Activated CD4-positive, alpha-beta T cell treated with anti-CD3 and anti-CD28 coated beads, Interleukin-2, amount 10 ng/mL, durations not matched to agents 24 days and 14 days (primary cell): ENCODE data around the gene SLC35E2B. TPM values are rescaled to one million over a fixed set of nuclear protein-coding genes. Genes with fewer than 3 reads are reported as not detected.
A peak's percentile ranks its signal among the peaks of the same experiment; 100 is the strongest.
"Not testable (repeated sequence)": the region's sequence is repeated elsewhere in the genome, so short reads cannot be mapped to it uniquely, and the experiment has no call there.

Experiments
- DNase-seq: peaks from one replicate; pipeline ENCODE4 v3.0.0; 2022
- H3K27ac Mint-ChIP-seq: one replicate; pipeline ENCODE4 v1.8.0; 2022; ENCODE audit warnings: mild to moderate bottlenecking, mixed read lengths
- H3K27me3 Mint-ChIP-seq: one replicate; pipeline ENCODE4 v1.8.0; 2022; ENCODE audit warnings: mixed read lengths
- H3K36me3 Mint-ChIP-seq: one replicate; pipeline ENCODE4 v1.8.0; 2022; ENCODE audit warnings: low read depth, mild to moderate bottlenecking, mixed read lengths
- H3K4me1 Mint-ChIP-seq: one replicate; pipeline ENCODE4 v1.8.0; 2021; ENCODE audit warnings: mixed read lengths
- H3K4me3 Mint-ChIP-seq: one replicate; pipeline ENCODE4 v1.8.0; 2022; ENCODE audit warnings: mild to moderate bottlenecking, moderate library complexity, mixed read lengths
- H3K9me3 Mint-ChIP-seq: one replicate; pipeline ENCODE4 v1.8.0; 2021; ENCODE audit warnings: mixed read lengths
- intact Hi-C: fragments of 100-400 bp; cut with micrococcal nuclease; formaldehyde crosslinking; loops from one replicate; pipeline ENCODE4 v1.15.1; 2023
- total RNA-seq: library from RNA; stranded (reverse); gene quantifications from 2 replicates; pipeline ENCODE4 v1.2.3, GENCODE V29; 2022

Gene SLC35E2B
- total RNA-seq, 1 donor from 2014 or later, result 40.3 TPM

- H3K27me3 Mint-ChIP-seq, result peaks cover 3% of the 10 kb centered on the region
- peaks cover 29% of the 10 kb centered on the region for H3K36me3 Mint-ChIP-seq
- DNase-seq, result peak; percentile 48
- H3K27ac Mint-ChIP-seq, result no peak overlapping the region
- intact Hi-C loops, result no loop called here
- H3K4me3 Mint-ChIP-seq, result no peak overlapping the region
- no peaks in the 10 kb centered on the region for H3K9me3 Mint-ChIP-seq
- H3K4me1 Mint-ChIP-seq, result peaks cover 8% of the 10 kb centered on the region
Measured at GRCh38 chr1:1721201-1721600, 28.6 kb upstream of the SLC35E2B start.

GRCh38 chr1:1715109-1715883 lies 22.7 kb upstream of the SLC35E2B start:
- H3K36me3 Mint-ChIP-seq, result peaks cover 28% of the 10 kb centered on the region
- H3K9me3 Mint-ChIP-seq, intact Hi-C loops, H3K27me3 Mint-ChIP-seq, H3K4me3 Mint-ChIP-seq, H3K27ac Mint-ChIP-seq, H3K4me1 Mint-ChIP-seq: not testable (repeated sequence)
- DNase-seq, result peak; percentile 46

DNA sequence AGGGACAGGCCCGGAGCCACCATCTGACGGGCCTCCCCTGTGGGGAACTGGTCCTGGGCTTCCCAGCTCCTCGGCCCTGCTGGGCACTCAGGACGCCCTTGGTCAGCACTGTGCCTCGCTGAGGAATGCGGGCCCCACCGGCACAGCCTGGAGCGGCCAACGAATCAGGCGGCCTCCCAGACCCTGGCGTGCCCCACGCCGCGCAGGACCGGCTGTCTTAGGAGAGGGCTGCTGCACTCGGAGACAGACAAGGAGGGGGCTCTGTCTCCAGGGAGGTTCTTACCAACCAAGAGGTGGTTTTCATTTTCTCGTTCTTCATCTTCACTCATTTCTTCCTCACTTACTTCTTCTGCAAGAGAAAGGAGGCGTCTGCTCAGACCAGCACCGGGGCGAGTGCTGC lies 15.3 kb upstream of the SLC35E2B start:
- H3K27ac Mint-ChIP-seq, intact Hi-C loops, H3K9me3 Mint-ChIP-seq, H3K4me3 Mint-ChIP-seq, H3K36me3 Mint-ChIP-seq, H3K4me1 Mint-ChIP-seq, H3K27me3 Mint-ChIP-seq: not testable (repeated sequence)
- DNase-seq, result peak; percentile 39

DNA sequence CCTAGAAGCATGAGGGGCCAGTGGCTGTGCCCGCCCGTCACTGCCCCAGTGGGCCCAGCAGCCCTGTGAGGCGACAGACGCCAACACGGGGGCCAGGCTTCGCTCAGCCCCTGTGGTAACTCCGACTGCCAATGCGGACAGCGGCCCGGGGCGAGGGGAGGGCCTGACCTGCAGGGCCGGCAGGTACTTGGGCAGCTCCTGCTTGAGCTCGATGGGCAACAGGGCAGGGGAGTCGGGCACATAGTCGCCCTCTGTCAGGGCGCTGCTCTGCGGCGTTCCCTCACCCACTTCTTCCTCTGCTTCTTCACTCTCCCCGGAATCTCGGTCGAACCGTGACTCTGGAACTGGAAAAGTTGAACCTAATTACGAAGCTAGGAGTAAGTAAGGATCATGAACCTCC lies 14.6 kb upstream of the SLC35E2B start:
- H3K9me3 Mint-ChIP-seq, H3K4me3 Mint-ChIP-seq, H3K36me3 Mint-ChIP-seq: not testable (repeated sequence)

GRCh38 chr1:1705623-1706022 lies 13.0 kb upstream of the SLC35E2B start:
- H3K27ac Mint-ChIP-seq, H3K27me3 Mint-ChIP-seq, H3K36me3 Mint-ChIP-seq, H3K4me1 Mint-ChIP-seq, DNase-seq, H3K4me3 Mint-ChIP-seq, intact Hi-C loops, H3K9me3 Mint-ChIP-seq: not testable (repeated sequence)

More for the DNA sequence above, 14.6 kb upstream of the SLC35E2B start:
- H3K27me3 Mint-ChIP-seq, H3K27ac Mint-ChIP-seq, H3K4me1 Mint-ChIP-seq, intact Hi-C loops: not testable (repeated sequence)
- peak; percentile 25 for DNase-seq

- H3K27ac Mint-ChIP-seq, H3K4me3 Mint-ChIP-seq, H3K36me3 Mint-ChIP-seq, H3K27me3 Mint-ChIP-seq, H3K4me1 Mint-ChIP-seq, intact Hi-C loops, H3K9me3 Mint-ChIP-seq: not testable (repeated sequence)
- DNase-seq, result peak; percentile 46
Measured at GRCh38 chr1:1704284-1704957, 11.8 kb upstream of the SLC35E2B start.

DNA sequence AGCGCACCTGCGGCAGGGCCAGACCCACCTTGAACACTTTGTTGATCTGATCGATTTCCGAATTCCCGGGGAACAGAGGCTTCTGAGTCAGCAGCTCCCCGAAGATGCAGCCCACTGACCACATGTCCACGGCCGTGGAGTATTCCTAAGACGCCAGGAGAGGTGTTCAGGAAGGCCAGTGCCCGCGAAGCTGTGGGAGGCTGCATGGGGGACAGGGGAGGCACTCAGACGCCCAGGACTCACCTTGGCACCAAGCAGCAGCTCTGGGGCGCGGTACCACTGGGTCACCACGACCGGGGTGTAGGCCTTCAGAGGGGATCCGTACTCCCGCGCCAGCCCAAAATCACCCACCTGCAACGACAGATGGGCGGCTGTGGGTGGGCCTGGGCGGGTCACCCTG lies 11.2 kb upstream of the SLC35E2B start:
- DNase-seq, result peak; percentile 55
- peaks cover 2% of the 10 kb centered on the region for H3K27me3 Mint-ChIP-seq
- no peak overlapping the region for H3K27ac Mint-ChIP-seq
- no peaks in the 10 kb centered on the region for H3K4me1 Mint-ChIP-seq
- no peak overlapping the region for H3K4me3 Mint-ChIP-seq
- intact Hi-C loops, result no loop called here
- no peaks in the 10 kb centered on the region for H3K9me3 Mint-ChIP-seq
- peaks cover 4% of the 10 kb centered on the region for H3K36me3 Mint-ChIP-seq

DNA sequence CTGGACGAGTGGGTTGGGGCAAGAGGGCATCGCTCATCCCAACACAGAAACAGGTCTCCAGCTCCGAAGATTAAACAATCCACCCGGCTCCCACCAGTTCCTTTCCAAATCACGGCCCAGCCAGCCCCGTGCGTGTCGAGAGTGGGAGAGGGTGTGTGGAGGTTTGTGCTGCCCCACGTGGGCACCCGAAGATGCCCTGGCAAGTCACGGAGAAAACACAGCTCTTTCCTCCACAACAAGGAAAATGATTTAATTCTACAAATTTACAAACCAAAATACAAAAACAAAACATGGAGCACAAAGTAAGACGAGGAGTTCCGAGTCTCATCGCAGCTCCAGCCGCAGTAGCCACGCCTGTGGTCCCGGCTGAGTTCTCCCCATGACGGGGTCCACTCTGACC lies 9.9 kb upstream of the SLC35E2B start:
- H3K9me3 Mint-ChIP-seq, H3K4me3 Mint-ChIP-seq, H3K27ac Mint-ChIP-seq, H3K36me3 Mint-ChIP-seq, H3K27me3 Mint-ChIP-seq, H3K4me1 Mint-ChIP-seq, intact Hi-C loops: not testable (repeated sequence)
- peak; percentile 32 for DNase-seq

GRCh38 chr1:1700557-1700956 lies 8.0 kb upstream of the SLC35E2B start:
- H3K9me3 Mint-ChIP-seq, H3K4me1 Mint-ChIP-seq, H3K4me3 Mint-ChIP-seq, intact Hi-C loops, H3K27me3 Mint-ChIP-seq, DNase-seq, H3K27ac Mint-ChIP-seq, H3K36me3 Mint-ChIP-seq: not testable (repeated sequence)

DNA sequence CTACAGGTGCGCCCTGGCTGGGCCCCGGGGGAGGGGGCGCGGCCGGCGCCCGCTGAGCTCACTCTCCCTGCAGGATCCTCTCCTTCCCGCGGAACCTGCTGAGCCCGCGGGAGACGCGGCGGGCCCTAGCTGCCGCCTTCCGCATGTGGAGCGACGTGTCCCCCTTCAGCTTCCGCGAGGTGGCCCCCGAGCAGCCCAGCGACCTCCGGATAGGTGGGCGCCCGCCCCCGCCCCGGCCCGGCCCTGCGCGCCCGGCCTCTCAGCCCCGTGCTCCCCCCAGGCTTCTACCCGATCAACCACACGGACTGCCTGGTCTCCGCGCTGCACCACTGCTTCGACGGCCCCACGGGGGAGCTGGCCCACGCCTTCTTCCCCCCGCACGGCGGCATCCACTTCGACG lies 7.5 kb upstream of the SLC35E2B start:
- H3K36me3 Mint-ChIP-seq, DNase-seq, intact Hi-C loops, H3K27me3 Mint-ChIP-seq, H3K4me1 Mint-ChIP-seq, H3K9me3 Mint-ChIP-seq, H3K27ac Mint-ChIP-seq, H3K4me3 Mint-ChIP-seq: not testable (repeated sequence)

GRCh38 chr1:1699061-1699460 lies 6.5 kb upstream of the SLC35E2B start:
- intact Hi-C loops, H3K4me3 Mint-ChIP-seq, H3K9me3 Mint-ChIP-seq, H3K4me1 Mint-ChIP-seq, H3K27me3 Mint-ChIP-seq, H3K27ac Mint-ChIP-seq, H3K36me3 Mint-ChIP-seq: not testable (repeated sequence)
- DNase-seq, result peak; percentile 43

- H3K9me3 Mint-ChIP-seq, H3K36me3 Mint-ChIP-seq, H3K27me3 Mint-ChIP-seq, H3K27ac Mint-ChIP-seq, H3K4me3 Mint-ChIP-seq, H3K4me1 Mint-ChIP-seq, intact Hi-C loops: not testable (repeated sequence)
- DNase-seq, result peak; percentile 49
Measured at GRCh38 chr1:1697358-1698183, 5.0 kb upstream of the SLC35E2B start.

DNA sequence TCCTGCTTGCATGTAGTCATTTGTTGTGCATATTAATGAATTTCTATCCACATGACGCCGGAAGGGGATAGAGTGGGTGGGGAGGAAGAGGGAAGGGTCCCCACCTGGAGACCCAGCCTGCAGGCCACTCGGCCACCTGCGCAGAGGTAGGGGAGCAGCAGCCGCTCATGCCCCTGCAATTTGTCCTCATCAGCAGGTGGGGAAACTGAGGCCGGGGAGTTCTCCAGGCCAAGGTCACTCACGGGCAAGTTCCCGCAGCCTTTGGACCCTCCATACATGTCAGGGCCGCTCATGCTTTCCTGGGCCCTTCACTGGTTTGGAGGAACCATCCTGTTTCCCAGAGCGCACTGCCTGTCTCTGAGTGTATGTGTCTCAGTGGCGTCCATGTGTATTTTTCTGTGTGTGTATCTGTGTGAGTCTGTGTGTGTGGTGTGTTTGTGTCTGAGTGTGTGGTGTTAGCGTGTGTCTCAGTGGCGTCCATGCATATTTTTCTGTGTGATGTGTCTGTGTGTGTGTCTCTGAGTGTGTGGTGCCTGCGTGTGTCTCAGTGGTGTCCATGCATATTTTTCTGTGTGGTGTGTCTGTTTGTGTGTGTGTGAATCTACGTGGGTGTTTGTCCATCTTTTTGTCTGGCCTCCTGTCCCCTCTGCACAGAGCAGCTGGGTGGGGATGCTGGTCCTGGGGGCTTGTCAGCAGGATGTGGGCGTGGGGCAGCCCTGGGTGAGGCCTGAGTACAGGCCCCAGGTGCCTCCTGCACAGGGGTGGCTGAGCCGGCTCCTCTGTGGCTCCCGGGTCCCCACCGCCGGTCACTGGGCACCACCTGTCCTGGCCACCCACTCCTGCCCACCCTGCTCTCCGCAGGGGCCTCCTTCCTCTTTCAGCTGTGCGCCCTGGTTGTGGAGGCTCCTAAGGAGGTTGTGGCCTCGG lies 4.1 kb upstream of the SLC35E2B start:
- H3K9me3 Mint-ChIP-seq, H3K27me3 Mint-ChIP-seq, H3K4me1 Mint-ChIP-seq, H3K27ac Mint-ChIP-seq, intact Hi-C loops, H3K4me3 Mint-ChIP-seq, H3K36me3 Mint-ChIP-seq: not testable (repeated sequence)
- DNase-seq, result peak; percentile 52
